HG02852 (cell line): ENCODE measurements around the gene RABL3.
"Not testable (repeated sequence)": the region's sequence is repeated elsewhere in the genome, so short reads cannot be mapped to it uniquely, and the experiment has no call there.

Source experiments
- ATAC-seq: cut with Tn5 transposase; IDR thresholded peaks from one replicate; pipeline ENCODE4 v1.9.1; 2021; ENCODE audit warnings: mild to moderate bottlenecking, moderate library complexity; ENCODE audit not compliant: unreplicated experiment

RABL3 gene, protein sequence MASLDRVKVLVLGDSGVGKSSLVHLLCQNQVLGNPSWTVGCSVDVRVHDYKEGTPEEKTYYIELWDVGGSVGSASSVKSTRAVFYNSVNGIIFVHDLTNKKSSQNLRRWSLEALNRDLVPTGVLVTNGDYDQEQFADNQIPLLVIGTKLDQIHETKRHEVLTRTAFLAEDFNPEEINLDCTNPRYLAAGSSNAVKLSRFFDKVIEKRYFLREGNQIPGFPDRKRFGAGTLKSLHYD

DNA sequence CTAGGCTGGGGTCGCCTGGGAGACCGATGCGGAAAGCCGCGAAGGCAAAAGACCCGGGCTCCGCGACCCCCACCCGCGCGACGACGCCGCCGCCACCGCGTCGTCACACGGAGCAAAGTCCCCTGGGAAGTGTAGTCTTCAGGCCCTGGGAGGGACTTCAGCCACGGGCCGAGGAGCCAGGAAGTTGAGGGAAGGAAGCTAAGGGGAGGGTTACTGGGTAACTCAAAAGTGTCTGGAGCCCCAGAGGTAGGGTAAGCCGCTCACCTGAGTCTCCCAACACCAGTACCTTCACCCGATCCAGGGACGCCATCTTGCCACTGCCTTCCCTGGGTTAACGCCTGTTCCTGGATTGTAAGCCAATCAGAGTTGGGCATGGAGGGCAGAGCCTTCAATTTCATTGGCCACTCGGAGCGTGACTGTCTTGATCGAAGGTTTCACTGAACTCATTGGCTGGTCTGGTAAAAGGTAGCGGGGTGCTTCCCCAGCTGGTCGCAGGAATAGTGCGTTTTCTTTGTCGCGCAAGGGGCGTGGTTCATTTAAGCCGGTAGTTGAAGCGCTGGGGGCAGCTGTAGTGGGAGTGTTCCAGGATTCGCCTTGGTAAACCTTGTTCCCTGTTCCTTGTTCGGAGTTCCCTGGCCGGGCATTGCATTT is at the start of gene RABL3, which contains the start of gene GTF2E1:
Gene RABL3 (minus strand): TSS at position 319 of the 651 bp plus-strand sequence. CDS start 9 bp downstream, at position 310.
Gene GTF2E1 (plus strand): TSS at position 547 of the 651 bp plus-strand sequence. CDS start 7,809 bp downstream, outside the sequence.
- peak; percentile 99 for ATAC-seq

DNA sequence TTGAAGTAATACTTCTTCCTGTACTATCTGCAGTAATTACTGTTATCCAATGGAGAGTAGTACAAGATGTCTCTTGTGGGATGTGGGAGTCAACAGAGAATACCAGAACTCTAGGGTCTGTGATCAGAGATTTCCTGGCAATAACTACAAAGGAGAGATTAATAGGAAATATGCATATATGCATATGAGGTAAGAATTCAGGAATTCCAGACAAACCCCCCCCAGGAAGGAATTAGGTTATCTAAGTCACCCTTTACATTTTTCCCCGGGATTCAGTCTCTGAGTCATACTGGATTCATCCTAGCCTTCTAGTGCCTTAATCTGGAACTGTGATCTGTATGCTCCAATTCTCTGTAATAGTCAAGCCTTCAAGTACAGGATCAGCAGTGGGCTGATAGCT is 49.6 kb upstream of the RABL3 start:
- ATAC-seq = no peak

DNA sequence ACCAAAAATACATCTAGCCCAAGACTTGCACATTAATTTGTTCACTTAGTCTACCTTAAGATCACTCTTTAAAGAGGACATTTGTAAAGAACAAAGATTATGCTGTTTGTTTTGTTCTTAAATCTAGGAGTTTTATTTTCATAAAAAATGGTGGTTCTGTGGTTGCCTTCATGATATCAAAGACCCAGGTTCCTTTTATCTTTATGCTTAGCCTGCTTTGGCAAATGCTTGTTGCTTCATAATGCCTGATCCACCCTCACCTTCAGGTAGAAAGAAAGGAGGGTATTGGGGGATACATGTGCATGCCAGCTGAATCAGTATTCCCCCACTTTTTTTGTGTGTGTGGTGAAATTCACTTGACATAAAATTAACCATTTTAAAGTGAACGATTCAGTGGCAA is 48.7 kb upstream of the RABL3 start:
- ATAC-seq = no peak

DNA sequence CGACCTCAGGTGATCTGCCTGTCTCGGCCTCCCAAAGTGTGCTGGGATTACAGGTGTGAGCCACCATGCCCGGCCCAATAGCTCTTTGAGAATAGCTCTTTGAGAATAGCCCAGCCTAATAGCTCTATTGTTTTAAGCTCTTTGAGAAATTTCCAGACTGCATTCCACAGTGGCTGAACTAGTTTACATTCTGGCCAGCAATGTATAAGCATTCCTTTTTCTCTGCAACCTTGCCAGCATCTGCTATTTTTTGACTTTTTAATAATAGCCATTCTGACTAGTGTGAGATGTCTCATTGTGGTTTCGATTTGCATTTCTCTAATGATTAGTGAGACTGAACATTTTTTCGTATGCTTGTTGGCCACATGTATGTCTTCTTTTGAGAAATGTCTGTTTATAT is 43.5 kb upstream of the RABL3 start:
- ATAC-seq = peak; percentile 61

DNA sequence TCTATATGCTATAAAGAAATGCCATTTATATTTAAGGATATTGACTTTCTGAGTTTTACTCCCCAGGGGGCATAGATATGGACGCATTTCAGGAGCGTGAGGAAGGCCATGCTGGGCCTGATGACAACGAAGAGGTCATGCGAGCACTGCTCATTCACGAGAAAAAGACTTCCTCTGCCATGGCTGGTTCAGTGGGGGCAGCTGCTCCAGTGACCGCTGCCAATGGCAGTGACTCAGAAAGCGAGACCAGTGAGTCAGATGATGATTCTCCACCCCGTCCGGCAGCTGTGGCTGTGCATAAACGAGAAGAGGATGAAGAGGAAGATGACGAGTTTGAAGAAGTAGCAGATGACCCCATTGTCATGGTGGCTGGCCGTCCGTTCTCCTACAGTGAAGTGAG is 38.7 kb upstream of the RABL3 start:
- peak; percentile 93 for ATAC-seq

DNA sequence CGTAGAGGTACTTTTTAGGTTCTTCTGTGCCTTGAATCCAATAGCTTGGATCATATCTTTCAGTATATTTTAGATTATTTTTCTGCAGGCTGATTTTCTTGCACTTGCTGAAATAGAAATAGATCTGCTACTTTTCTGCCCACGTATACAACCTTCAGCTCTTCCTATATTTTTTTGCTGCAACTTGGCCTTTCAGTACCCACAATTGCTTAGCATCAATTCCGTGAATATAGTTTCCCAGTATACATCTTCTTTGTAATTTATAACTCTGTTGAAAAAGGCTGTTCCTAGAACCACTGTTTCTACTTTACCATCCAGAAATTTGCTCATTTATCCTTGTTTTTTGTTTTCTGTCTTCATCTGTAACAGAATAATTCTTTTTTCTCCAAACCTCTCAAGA is 36.5 kb upstream of the RABL3 start:
- no peak for ATAC-seq

DNA sequence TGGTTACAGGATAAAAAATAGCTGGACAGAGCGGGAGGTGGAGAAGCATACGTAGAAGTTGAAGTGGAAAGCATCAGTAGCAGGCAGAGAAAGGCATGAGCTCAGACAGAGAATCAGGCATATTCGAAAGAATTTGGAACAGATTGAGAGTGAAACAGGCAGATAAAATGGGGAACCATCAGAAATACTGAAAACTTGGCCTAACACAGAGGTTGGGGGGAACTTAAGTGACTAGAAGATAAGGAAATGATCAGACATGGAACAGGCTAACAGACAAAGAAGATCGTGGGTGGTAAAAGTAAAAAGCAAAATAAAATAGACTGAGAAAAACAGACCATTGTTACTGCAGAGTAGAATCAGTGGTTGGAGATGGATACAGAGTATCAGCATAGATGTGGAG is 33.1 kb upstream of the RABL3 start:
- ATAC-seq = no peak

DNA sequence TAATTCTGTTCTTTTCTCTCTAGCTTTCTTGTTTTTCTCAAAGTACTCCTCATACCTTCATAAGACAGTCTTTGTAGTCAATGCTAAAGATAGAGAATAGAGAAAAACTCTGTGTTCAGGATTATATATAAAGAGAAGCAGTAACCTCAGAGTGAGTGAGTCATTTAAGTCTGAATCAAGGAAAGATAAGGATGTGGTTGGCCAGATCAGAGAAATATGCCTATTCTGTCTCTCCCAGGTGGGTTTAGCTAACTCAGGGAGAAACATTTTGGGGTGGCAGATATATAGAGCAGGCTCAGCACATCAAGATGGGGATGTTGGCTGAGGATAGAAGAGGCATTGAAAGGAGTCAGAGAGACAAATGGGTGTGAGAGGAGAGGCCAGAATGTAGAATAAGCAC is 31.6 kb upstream of the RABL3 start:
- peak; percentile 92 for ATAC-seq

DNA sequence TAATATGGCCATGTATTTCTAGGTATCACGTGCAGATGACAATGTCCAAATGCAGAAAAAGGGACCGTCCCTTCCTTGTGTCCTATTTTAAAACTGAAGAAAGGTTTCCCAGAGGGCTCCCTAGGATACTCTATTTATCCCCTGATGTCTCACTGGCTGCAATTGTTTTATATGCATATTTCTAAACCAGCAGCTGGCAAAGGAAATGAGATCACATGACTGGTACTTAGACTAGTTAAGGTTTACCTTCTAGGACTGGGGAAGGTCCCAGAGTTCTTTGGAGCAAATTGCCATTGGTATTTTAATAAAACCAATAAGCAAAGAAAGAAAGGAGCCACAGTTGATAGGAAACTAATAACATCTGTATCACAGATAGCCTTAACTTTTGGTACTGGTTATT is 29.8 kb upstream of the RABL3 start:
- ATAC-seq = no peak

DNA sequence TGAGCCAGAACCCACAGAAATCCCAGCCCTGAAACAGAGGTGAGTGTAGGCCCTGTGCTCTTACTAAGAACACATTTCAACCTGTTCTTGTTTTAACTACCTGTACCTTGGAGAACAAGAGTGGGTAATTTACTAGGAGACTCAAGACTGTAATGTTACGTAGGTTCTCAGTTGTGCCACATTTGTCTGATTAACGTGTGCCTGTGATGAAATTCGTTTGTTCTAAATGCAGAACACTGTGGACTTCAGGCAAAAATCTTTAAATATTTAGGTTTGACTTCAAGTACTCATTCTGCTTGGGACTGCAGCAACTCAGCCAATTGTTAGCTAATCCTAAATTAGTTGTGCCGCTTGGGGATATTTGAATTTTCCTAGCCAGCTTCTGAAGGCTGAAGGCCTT is 28.6 kb upstream of the RABL3 start:
- ATAC-seq = no peak

DNA sequence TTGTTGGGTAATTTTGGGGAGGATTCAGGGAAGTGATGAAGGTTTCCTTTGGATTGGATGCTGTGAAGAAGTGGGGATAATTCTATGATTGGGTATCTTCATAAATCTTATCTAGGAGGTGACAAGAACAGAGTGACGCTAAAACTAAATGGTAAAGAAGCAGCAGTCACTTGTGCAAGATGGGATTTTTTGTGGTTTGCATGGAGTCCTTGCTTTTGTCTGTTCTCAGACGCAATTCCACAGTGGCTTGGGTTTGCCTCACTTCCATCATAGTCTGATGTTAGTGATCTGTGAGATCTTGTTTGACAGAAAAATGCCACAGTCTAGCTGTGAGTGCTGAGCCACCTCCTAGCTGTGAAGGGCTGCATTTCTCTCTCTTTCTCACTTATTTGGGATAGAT is 27.1 kb upstream of the RABL3 start:
- no peak for ATAC-seq

DNA sequence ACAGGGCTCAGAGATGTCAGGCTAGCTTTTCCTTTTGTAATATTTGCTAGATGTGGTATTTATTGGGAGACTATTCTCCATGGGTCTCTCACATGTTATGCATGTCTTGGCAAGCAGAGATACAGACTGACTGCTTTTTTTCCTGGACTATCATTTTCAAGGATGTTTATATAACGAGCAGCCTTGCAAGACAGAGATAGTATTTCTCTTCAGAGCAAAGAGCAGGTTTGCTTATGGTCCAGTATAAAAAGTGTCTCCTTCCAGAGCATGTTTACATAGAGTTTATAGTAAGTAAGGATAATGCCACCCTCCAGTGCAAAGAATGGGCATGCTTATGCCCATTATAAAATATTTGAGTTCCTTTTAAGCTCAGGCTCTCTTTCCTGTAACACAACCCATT is 24.8 kb upstream of the RABL3 start:
- no peak for ATAC-seq

DNA sequence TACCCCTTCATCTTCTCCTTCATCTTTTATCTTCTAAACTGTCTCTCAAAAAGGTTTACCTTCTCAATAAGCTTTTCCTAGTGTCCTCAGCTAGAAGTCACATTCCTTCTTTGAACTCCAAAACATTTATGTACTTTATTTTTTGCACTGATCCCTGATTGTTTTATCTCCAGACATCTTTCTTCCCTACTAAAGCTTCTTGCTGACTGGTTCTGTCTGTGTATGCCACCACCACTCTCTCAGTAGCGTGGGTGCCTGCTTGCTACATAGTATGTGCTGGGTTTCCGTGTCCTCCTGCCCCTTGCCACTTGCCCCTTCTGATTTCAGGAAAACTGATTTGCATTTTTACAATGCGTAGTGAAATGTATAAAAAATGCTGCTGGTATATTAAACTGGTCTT is 24.3 kb upstream of the RABL3 start:
- ATAC-seq = no peak

DNA sequence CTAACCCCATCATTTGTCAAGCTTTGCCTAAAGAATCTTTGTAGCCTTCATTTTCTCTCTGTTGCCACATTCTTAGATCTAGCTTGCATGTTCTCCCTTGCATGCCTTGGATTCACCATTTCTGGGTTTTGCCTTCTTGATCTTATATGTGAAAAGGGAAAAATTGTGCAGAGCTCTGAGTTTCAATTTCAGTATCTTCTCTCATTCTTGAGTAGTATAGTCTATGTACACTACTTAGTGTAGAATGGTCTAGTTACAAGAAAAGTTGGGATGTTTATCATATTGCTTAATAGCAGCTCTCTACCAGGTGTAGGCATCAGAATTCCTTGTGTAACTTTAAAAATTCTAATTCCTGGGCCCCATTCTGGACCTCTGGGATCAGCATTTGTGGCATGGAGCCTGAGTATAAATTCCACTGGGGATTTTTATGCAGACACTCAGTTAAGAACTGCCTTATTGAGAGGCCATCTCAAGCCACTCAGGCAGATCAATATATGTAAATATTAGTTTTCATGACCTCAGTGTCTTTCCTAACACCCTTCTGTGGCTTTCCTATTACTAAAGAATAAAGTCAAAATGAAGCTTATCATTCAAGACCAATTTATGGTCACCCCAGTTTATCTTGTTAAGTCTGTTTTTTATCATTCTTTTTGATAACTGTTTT is 23.6 kb upstream of the RABL3 start:
- peak; percentile 61 for ATAC-seq

DNA sequence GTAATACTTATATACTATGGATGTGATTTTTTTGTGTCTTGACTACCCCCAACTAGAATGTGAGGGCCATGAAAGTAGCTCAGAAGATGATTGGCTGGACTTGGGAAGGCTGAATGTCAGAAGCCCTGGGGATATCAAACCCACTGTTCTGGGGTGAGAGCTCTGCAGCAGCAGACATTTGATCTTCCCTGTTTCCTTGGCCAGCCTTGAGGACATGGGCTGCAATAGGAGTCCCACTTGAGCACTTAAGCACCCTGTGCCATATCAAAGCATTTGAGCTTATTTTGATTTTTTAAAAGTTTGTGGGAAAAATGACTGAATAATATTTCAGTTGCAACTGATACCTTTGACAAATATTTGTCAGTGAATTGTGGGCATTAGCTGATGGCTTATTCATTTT is 21.9 kb upstream of the RABL3 start:
- no peak for ATAC-seq

DNA sequence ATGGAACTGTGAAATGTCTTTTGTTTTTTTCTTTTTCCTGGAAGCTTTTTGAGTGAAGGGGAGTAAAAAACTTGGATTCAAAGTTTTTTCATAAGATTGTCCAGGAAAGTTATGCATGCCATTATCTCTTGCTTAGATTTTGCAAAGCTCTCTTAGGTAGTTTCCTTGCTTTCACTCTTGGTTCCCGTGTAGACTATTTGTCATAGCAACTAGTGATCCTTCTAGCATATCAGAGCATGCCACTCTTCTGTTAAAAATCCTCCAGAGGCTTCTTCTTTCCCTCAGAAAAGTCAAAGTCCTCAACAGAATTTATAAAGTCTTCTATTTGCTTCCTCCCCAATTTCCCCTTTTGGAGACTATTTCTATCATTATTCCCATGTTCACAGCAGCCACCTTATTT is 21.3 kb upstream of the RABL3 start:
- ATAC-seq = peak; percentile 83

DNA sequence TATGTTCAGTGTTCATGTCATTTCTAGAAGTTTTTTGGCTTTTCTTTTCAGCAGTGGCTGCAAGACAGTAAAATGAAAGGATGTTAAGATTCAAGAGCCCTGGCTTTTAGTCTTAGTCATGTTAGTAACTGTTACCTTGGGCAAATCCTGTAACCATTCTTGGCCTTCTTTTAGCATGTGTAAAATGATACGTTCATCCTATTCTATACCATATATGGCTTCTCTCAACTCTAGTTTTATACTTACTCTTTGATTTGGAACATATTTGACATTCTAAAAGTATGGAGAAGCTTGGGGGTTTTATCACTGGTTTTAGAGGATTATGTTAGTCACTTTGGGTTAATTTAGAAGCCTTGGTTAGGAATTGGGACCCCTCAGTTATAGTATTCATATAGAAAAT is 20.3 kb upstream of the RABL3 start:
- ATAC-seq = no peak

DNA sequence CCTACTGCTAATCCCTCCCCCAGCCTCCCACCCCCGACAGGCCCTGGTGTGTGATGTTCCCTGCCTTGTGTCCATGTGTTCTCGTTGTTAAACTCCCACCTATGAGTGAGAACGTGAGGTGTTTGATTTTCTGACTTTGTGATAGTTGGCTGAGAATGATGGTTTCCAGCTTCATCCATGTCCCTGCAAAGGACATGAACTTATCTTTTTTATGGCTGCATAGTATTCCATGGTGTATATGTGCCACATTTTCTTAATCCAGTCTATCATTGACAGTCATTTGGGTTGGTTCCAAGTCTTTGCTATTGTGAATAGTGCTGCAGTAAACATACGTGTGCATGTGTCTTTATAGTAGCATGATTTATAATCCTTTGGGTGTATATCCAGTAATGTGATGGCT is 16.2 kb upstream of the RABL3 start:
- not testable (repeated sequence) for ATAC-seq

DNA sequence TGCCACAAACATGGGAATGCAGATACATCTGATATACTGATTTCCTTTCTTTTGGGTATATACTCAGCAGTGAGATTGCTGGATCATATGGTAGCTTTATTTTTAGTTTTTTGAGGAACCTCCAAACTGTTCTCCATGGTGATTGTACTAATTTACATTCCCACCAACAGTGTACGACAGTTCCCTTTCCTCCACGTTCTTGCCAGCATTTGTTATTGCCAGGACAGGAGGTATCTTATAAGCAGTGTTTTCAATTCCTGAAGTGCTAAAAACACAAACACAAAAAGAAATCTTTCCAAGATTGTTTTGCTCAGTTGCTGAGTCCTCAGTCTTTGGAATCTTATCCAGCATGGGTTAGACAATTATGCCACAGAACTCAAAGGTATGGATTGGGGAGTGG is 13.7 kb upstream of the RABL3 start:
- ATAC-seq = no peak

DNA sequence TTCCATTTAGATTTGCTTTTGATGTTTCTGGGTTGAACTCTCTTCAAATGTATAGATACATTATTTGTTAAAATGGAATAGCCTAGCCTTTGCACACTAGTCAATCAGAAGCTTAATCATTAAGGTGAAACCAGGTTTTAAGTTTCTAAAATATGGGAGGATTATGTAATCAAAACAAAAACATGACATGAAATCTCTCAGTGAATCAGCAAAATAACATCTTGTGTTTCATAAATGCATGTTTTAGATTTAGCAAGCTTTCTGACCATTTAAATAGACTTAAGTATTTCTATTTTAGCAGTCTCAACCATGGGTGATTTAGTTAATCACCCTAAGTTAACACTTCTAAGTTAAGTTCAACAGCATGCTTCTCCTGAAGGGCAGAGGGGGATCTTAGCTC is 11.5 kb upstream of the RABL3 start:
- ATAC-seq = no peak

DNA sequence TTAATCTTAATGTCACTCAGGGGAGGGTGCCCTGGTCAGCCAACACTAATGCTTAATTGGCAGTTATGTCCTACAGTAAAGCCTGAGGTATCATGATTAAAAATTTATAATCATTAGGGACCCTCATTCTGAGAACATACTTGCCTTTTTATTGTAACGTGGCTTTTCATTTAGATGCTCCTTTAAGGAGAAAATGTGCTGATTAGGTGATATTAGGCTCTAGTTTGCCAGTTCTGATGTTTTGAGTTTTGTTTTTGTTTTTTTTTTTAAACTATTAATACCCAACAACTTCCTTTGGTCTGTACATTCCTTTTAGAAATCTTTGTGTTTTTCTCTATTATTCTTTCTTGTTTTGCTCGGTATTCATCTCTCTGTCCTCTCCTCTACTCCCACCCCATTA is 10.5 kb upstream of the RABL3 start:
- no peak for ATAC-seq

DNA sequence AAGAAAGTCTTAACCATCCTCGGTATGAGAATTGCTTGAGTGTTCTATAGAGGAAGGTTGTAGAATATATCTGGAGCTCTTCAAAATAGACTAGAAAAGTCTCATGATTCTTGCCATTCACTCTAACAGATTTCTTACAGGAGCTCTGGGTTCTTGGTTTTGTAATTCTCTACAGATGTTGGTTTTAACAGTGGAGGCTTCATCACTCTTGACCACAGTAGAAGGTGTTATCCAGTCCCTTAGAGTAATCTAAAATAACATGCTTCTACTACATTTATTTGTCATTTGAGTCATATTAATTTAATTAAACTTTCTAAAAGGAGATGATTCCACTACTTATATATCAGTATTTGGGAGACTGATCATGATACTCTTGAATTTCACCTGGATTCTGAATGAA is 9.9 kb upstream of the RABL3 start:
- ATAC-seq = no peak
